ENCODE measurements around the gene KCTD8.
A peak's percentile ranks its signal among the peaks of the same experiment; 100 is the strongest.

- TF ChIP-seq CTCF (IDR thresholded peaks at IDR 0.05) (peak; percentile 16 to 77 (median 44)), POLR2AphosphoS5 (IDR thresholded peaks at IDR 0.05) (peak; percentile 72 to 78 (median 73)), EP300 (IDR thresholded peaks at IDR 0.05) (no peak)
Measured at GRCh38 chr4:44448521-44449461, at the start of gene KCTD8.
